HepG2 (cell line): ENCODE data around the gene XRCC5. TPM values are rescaled to one million over a fixed set of nuclear protein-coding genes. Genes with fewer than 3 reads are reported as not detected.

Experiments used
- NBN ChIP-seq: fragments of 450-650 bp; conservative IDR thresholded peaks from 2 replicates; pipeline ENCODE4 v1.6.1; 2017
- NFRKB ChIP-seq: fragments of 450-650 bp; IDR thresholded peaks from 2 replicates; pipeline ENCODE4 v1.6.1; 2017
- POLR2A ChIP-seq, 2 experiments: IDR thresholded peaks; 2 replicates each; pipeline ENCODE4 v1.6.1; 2011; ENCODE audit warnings: low read depth in 2 of 2, low read length in 2 of 2, mild to moderate bottlenecking in 1 of 2, moderate library complexity in 1 of 2; ENCODE audit not compliant: insufficient read depth in 1 of 2
- TEAD3 ChIP-seq: optimal IDR thresholded peaks from 2 replicates; pipeline ENCODE3; 2016; ENCODE audit warnings: borderline replicate concordance
- YEATS2 ChIP-seq: sonication (generic); formaldehyde crosslinking; IDR thresholded peaks from 2 replicates; pipeline ENCODE4 v1.4.0; 2020; ENCODE audit warnings: missing genetic modification reagents, borderline replicate concordance
- ZFX ChIP-seq: sonication (generic); formaldehyde crosslinking; IDR thresholded peaks from 2 replicates; pipeline ENCODE4 v1.4.0; 2020; ENCODE audit warnings: mild to moderate bottlenecking, low read depth, missing genetic modification reagents, moderate library complexity
- ZKSCAN8 ChIP-seq: IDR thresholded peaks from 2 replicates; pipeline ENCODE4 v1.6.1; 2016; ENCODE audit warnings: borderline replicate concordance, missing genetic modification reagents, missing compliant biosample characterization
- ZNF20 ChIP-seq: sonication (generic); formaldehyde crosslinking; IDR thresholded peaks from 2 replicates; pipeline ENCODE4 v1.4.0; 2020; ENCODE audit warnings: mild to moderate bottlenecking, moderate library complexity, missing genetic modification reagents
- ZNF343 ChIP-seq: sonication (generic); formaldehyde crosslinking; IDR thresholded peaks from 2 replicates; pipeline ENCODE4 v1.4.0; 2020; ENCODE audit warnings: mild to moderate bottlenecking, missing genetic modification reagents
- ZNF557 ChIP-seq: sonication (generic); formaldehyde crosslinking; IDR thresholded peaks from 2 replicates; pipeline ENCODE4 v1.4.0; 2020; ENCODE audit warnings: missing genetic modification reagents
- polyA plus RNA-seq, 8 experiments: library from polyadenylated mRNA; depleted of rRNA in 3 of 8; stranded (reverse) in 7 of 8; unstranded in 1 of 8; fragments of >200 nt; fragmentation: Illumina TruSeq in 4 of 8; extraction: Trizol in 4 of 8; gene quantifications; 2 replicates each; pipeline versions ENCODE4 v1.2.1 to v1.2.3, GENCODE V29; 2011 to 2016; ENCODE audit warnings: low read depth in 4 of 8, missing spikeins in 1 of 8, mixed read lengths in 1 of 8; ENCODE audit not compliant: insufficient read depth in 1 of 8
- total RNA-seq, 5 experiments: library from RNA; depleted of rRNA; stranded (reverse); fragments of >200 nt; fragmentation: Illumina TruSeq; extraction: Trizol; gene quantifications; 2 replicates each; pipeline ENCODE4 v1.2.3, GENCODE V29; 2016; ENCODE audit warnings: low read depth in 1 of 5
- TF ChIP-seq, protein P1 (sequence below): sonication (generic); formaldehyde crosslinking; IDR thresholded peaks from 2 replicates; pipeline ENCODE4 v1.5.0; 2020; ENCODE audit warnings: mild to moderate bottlenecking, missing genetic modification reagents
- TF ChIP-seq, protein P2 (sequence below): sonication (generic); formaldehyde crosslinking; IDR thresholded peaks from 2 replicates; pipeline ENCODE4 v1.5.1; 2020; ENCODE audit warnings: mild to moderate bottlenecking, missing genetic modification reagents
- TF ChIP-seq, protein P3 (sequence below): sonication (generic); formaldehyde crosslinking; IDR thresholded peaks from 2 replicates; pipeline ENCODE4 v1.4.0; 2020; ENCODE audit warnings: missing genetic modification reagents, borderline replicate concordance
- TF ChIP-seq, protein P4 (sequence below): sonication (generic); formaldehyde crosslinking; IDR thresholded peaks from 2 replicates; pipeline ENCODE4 v1.4.0; 2020; ENCODE audit warnings: missing genetic modification reagents
- TF ChIP-seq, protein P5 (sequence below): sonication (generic); formaldehyde crosslinking; IDR thresholded peaks from 2 replicates; pipeline ENCODE4 v1.4.0; 2020; ENCODE audit warnings: low read depth, mild to moderate bottlenecking, missing genetic modification reagents

The XRCC5 gene
- total and polyA plus RNA-seq, 2 of the 13 experiments (the other 11 are each of a cell fraction or from before 2014, with no cell fraction given): 264 to 454 TPM

DNA sequence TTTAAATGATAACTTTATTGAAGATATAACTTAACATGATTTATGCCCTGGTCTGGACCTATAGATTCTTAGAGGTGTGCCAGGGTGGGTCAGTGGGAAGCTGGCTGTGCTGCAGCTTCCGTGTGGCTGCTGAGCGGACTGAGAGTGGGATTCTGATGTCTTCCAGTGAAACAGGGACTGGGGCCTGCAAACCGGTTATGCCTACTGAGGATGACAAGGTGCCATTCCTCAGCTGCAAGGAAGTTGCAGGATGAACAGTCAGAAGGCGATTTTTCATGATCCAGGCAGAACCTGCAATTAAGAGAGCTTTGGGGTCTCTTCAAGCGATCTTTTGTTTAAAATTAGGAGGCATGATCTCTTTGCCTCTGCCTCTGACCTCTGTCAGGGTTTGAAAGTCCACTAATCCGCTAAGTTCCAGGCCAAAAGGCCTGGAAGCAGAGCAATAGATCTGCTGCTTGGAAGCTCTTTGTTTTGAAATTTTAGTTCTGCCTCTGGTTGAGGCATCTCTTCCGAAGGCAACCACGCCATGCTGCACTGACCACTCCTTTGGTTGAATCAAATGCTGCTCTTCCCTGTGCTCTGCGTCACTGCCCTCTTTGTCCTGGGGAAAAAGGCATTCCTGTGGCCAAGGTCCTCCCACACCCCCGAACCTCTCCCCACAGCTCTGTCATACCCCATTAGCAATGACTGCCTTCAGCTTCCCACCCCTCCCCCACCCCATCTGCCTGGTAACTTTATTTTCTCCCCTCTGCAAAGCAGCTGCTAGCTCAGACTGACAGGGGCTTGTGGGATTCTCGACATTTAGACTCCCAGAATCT, 25.5 kb upstream of the XRCC5 start (continued):
- TF ChIP-seq, protein P1, sequence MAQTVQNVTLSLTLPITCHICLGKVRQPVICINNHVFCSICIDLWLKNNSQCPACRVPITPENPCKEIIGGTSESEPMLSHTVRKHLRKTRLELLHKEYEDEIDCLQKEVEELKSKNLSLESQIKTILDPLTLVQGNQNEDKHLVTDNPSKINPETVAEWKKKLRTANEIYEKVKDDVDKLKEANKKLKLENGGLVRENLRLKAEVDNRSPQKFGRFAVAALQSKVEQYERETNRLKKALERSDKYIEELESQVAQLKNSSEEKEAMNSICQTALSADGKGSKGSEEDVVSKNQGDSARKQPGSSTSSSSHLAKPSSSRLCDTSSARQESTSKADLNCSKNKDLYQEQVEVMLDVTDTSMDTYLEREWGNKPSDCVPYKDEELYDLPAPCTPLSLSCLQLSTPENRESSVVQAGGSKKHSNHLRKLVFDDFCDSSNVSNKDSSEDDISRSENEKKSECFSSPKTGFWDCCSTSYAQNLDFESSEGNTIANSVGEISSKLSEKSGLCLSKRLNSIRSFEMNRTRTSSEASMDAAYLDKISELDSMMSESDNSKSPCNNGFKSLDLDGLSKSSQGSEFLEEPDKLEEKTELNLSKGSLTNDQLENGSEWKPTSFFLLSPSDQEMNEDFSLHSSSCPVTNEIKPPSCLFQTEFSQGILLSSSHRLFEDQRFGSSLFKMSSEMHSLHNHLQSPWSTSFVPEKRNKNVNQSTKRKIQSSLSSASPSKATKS (CRISPR knock-in tag): no peak
- TF ChIP-seq, protein P2, sequence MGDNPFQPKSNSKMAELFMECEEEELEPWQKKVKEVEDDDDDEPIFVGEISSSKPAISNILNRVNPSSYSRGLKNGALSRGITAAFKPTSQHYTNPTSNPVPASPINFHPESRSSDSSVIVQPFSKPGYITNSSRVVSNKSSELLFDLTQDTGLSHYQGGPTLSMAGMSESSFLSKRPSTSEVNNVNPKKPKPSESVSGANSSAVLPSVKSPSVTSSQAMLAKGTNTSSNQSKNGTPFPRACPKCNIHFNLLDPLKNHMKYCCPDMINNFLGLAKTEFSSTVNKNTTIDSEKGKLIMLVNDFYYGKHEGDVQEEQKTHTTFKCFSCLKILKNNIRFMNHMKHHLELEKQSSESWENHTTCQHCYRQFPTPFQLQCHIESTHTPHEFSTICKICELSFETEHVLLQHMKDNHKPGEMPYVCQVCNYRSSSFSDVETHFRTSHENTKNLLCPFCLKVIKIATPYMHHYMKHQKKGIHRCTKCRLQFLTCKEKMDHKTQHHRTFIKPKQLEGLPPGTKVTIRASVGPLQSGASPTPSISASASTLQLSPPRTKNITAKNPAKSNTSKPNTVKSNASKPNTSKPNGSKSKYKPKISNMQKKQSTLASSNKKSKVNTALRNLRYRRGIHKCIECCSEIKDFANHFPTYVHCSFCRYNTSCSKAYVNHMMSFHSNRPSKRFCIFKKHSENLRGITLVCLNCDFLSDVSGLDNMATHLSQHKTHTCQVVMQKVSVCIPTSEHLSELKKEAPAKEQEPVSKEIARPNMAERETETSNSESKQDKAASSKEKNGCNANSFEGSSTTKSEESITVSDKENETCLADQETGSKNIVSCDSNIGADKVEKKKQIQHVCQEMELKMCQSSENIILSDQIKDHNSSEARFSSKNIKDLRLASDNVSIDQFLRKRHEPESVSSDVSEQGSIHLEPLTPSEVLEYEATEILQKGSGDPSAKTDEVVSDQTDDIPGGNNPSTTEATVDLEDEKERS: peak; percentile 64
- TF ChIP-seq ZNF20 (CRISPR knock-in tag) (no peak), ZNF343 (CRISPR knock-in tag) (no peak), NBN (no peak), YEATS2 (CRISPR knock-in tag) (no peak), POLR2A (IDR thresholded peaks at IDR 0.05; ENCODE audit: insufficient read depth in 1 of 2, low read depth in 2 of 2, low read length in 2 of 2) (peak; percentile 52 to 62; a peak in 3 of 4 replicates), ZFX (CRISPR knock-in tag) (peak; percentile 45; the same call in 1 of the 2 replicates), NFRKB (no peak), ZKSCAN8 (CRISPR knock-in tag) (no peak), TEAD3 (peak; percentile 66), ZNF557 (CRISPR knock-in tag) (no peak)
- TF ChIP-seq, protein P3, sequence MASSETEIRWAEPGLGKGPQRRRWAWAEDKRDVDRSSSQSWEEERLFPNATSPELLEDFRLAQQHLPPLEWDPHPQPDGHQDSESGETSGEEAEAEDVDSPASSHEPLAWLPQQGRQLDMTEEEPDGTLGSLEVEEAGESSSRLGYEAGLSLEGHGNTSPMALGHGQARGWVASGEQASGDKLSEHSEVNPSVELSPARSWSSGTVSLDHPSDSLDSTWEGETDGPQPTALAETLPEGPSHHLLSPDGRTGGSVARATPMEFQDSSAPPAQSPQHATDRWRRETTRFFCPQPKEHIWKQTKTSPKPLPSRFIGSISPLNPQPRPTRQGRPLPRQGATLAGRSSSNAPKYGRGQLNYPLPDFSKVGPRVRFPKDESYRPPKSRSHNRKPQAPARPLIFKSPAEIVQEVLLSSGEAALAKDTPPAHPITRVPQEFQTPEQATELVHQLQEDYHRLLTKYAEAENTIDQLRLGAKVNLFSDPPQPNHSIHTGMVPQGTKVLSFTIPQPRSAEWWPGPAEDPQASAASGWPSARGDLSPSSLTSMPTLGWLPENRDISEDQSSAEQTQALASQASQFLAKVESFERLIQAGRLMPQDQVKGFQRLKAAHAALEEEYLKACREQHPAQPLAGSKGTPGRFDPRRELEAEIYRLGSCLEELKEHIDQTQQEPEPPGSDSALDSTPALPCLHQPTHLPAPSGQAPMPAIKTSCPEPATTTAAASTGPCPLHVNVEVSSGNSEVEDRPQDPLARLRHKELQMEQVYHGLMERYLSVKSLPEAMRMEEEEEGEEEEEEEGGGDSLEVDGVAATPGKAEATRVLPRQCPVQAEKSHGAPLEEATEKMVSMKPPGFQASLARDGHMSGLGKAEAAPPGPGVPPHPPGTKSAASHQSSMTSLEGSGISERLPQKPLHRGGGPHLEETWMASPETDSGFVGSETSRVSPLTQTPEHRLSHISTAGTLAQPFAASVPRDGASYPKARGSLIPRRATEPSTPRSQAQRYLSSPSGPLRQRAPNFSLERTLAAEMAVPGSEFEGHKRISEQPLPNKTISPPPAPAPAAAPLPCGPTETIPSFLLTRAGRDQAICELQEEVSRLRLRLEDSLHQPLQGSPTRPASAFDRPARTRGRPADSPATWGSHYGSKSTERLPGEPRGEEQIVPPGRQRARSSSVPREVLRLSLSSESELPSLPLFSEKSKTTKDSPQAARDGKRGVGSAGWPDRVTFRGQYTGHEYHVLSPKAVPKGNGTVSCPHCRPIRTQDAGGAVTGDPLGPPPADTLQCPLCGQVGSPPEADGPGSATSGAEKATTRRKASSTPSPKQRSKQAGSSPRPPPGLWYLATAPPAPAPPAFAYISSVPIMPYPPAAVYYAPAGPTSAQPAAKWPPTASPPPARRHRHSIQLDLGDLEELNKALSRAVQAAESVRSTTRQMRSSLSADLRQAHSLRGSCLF: no peak
- TF ChIP-seq, protein P4, sequence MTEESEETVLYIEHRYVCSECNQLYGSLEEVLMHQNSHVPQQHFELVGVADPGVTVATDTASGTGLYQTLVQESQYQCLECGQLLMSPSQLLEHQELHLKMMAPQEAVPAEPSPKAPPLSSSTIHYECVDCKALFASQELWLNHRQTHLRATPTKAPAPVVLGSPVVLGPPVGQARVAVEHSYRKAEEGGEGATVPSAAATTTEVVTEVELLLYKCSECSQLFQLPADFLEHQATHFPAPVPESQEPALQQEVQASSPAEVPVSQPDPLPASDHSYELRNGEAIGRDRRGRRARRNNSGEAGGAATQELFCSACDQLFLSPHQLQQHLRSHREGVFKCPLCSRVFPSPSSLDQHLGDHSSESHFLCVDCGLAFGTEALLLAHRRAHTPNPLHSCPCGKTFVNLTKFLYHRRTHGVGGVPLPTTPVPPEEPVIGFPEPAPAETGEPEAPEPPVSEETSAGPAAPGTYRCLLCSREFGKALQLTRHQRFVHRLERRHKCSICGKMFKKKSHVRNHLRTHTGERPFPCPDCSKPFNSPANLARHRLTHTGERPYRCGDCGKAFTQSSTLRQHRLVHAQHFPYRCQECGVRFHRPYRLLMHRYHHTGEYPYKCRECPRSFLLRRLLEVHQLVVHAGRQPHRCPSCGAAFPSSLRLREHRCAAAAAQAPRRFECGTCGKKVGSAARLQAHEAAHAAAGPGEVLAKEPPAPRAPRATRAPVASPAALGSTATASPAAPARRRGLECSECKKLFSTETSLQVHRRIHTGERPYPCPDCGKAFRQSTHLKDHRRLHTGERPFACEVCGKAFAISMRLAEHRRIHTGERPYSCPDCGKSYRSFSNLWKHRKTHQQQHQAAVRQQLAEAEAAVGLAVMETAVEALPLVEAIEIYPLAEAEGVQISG: no peak
- TF ChIP-seq, protein P5, sequence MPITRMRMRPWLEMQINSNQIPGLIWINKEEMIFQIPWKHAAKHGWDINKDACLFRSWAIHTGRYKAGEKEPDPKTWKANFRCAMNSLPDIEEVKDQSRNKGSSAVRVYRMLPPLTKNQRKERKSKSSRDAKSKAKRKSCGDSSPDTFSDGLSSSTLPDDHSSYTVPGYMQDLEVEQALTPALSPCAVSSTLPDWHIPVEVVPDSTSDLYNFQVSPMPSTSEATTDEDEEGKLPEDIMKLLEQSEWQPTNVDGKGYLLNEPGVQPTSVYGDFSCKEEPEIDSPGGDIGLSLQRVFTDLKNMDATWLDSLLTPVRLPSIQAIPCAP (CRISPR knock-in tag): no peak
